ENCODE measurements around the gene AGFG2.

The AGFG2 gene

GRCh38 chr7:100614308-100614861 is 75.4 kb downstream of the AGFG2 start:
- no peak for DNase-seq
